Measurements from ENCODE around the gene COL23A1. TPM values are rescaled to one million over a fixed set of nuclear protein-coding genes. Genes with fewer than 3 reads are reported as not detected.

COL23A1 gene
- polyA plus RNA-seq, 1 donor (not counting 4 experiments of a cell fraction or from before 2014, with no cell fraction given) = not detected

GRCh38 chr5:178572617-178573016 is 17.6 kb downstream of the COL23A1 start:
- Histone ChIP-seq H3K4me1 (ENCODE audit: control insufficient read depth, extremely low read depth, insufficient read depth, low read length) (no peaks in the 10 kb centered on the region), H3K9me3 (ENCODE audit: control insufficient read depth, low read depth, low read length) (no peaks in the 10 kb centered on the region), H3K4me2 (ENCODE audit: control insufficient read depth, extremely low read depth, insufficient read depth, low read depth, low read length) (no peak overlapping the region), H2AFZ (ENCODE audit: control insufficient read depth, low read length) (no peak overlapping the region), H3K9ac (ENCODE audit: control insufficient read depth, extremely low read depth, insufficient read depth, low read length) (no peak overlapping the region), H3K9me1 (ENCODE audit: control insufficient read depth, extremely low read depth, insufficient read depth, low read length) (no peaks in the 10 kb centered on the region), H3K27ac (ENCODE audit: control insufficient read depth, insufficient read depth, low read length) (no peak overlapping the region), H3K79me2 (ENCODE audit: control insufficient read depth, insufficient read depth, low read length) (no peaks in the 10 kb centered on the region), H3K27me3 (ENCODE audit: control insufficient read depth, extremely low read depth, insufficient read depth, low read length) (peaks cover 23% of the 10 kb centered on the region), H4K20me1 (ENCODE audit: control insufficient read depth, extremely low read depth, insufficient read depth, low read length) (no peaks in the 10 kb centered on the region), H3K36me3 (ENCODE audit: control insufficient read depth in 2 of 2, extremely low read depth in 1 of 2, insufficient read depth in 2 of 2, low read length in 2 of 2) (no peaks in the 10 kb centered on the region), H3K4me3 (ENCODE audit: control insufficient read depth in 2 of 3, extremely low read depth in 1 of 3, insufficient read depth in 2 of 3, low read depth in 1 of 3, low read length in 3 of 3) (no peak overlapping the region)
- no peak for TF ChIP-seq CTCF (optimal IDR thresholded peaks at IDR 0.05 in 1 of 3, IDR thresholded peaks at IDR 0.05 in 1 of 3, conservative IDR thresholded peaks at IDR 0.05 in 1 of 3; ENCODE audit: extremely low read depth in 1 of 3, insufficient read depth in 2 of 3, low read length in 3 of 3)
- TF ChIP-seq EZH2 (IDR thresholded peaks at IDR 0.05; ENCODE audit: low read length) = no peak
- DNase-seq (ENCODE audit: low read depth, low spot score) = no peak
- FAIRE-seq = no peak
- dilution Hi-C loops (cut with MboI; ENCODE audit: extremely low pct_ligation_motif_present, low sequenced_read_pairs) = no loop called here

GRCh38 chr5:178569485-178569884 is 20.7 kb downstream of the COL23A1 start:
- no peak overlapping the region for H3K4me3 ChIP-seq (ENCODE audit: control insufficient read depth in 2 of 3, extremely low read depth in 1 of 3, insufficient read depth in 2 of 3, low read depth in 1 of 3, low read length in 3 of 3)
- DNase-seq (ENCODE audit: low read depth, low spot score) = no peak
- no peaks in the 10 kb centered on the region for H3K4me1 ChIP-seq (ENCODE audit: control insufficient read depth, extremely low read depth, insufficient read depth, low read length)
- H3K27me3 ChIP-seq (ENCODE audit: control insufficient read depth, extremely low read depth, insufficient read depth, low read length) = no peaks in the 10 kb centered on the region
- H3K9me3 ChIP-seq (ENCODE audit: control insufficient read depth, low read depth, low read length) = no peaks in the 10 kb centered on the region
- no peaks in the 10 kb centered on the region for H3K79me2 ChIP-seq (ENCODE audit: control insufficient read depth, insufficient read depth, low read length)
- no peak overlapping the region for H2AFZ ChIP-seq (ENCODE audit: control insufficient read depth, low read length)
- no peak overlapping the region for H3K9ac ChIP-seq (ENCODE audit: control insufficient read depth, extremely low read depth, insufficient read depth, low read length)
- no peak overlapping the region for H3K4me2 ChIP-seq (ENCODE audit: control insufficient read depth, extremely low read depth, insufficient read depth, low read depth, low read length)
- TF ChIP-seq EZH2 (IDR thresholded peaks at IDR 0.05; ENCODE audit: low read length) = no peak
- no peak for TF ChIP-seq CTCF (optimal IDR thresholded peaks at IDR 0.05 in 1 of 3, IDR thresholded peaks at IDR 0.05 in 1 of 3, conservative IDR thresholded peaks at IDR 0.05 in 1 of 3; ENCODE audit: extremely low read depth in 1 of 3, insufficient read depth in 2 of 3, low read length in 3 of 3)
- no peak overlapping the region for H3K27ac ChIP-seq (ENCODE audit: control insufficient read depth, insufficient read depth, low read length)
- dilution Hi-C loops (cut with MboI; ENCODE audit: extremely low pct_ligation_motif_present, low sequenced_read_pairs) = no loop called here
- no peaks in the 10 kb centered on the region for H4K20me1 ChIP-seq (ENCODE audit: control insufficient read depth, extremely low read depth, insufficient read depth, low read length)
- no peaks in the 10 kb centered on the region for H3K9me1 ChIP-seq (ENCODE audit: control insufficient read depth, extremely low read depth, insufficient read depth, low read length)
- FAIRE-seq = no peak
- no peaks in the 10 kb centered on the region for H3K36me3 ChIP-seq (ENCODE audit: control insufficient read depth in 2 of 2, extremely low read depth in 1 of 2, insufficient read depth in 2 of 2, low read length in 2 of 2)
